ENCODE measurements around the gene ANXA5.

DNA sequence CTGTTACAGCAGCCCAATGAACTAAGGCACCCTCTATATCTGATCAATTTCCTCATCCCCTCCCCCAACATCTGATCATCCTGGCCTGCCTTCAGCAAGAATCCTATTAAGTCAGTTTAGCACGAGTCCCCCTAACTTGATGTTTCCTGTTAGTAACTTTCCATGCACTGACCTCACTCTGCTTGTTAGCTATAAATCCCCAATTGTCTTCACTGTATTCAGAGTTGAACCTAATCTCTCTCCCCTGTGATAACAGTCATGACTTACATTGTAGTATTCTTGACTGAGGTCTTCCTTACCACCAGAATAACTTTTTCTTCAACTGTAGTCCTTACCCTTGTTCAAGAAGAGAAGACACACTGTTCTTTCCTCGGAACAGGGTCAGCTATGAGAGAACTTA lies 8.5 kb downstream of the ANXA5 start:
- TF ChIP-seq SNRNP70 (optimal IDR thresholded peaks at IDR 0.05; ENCODE audit: low read depth, low read length) = no peak
- no peak for TF ChIP-seq KDM1A (IDR thresholded peaks at IDR 0.05)
- TF ChIP-seq POLR2G (IDR thresholded peaks at IDR 0.05; ENCODE audit: low read depth, low read length) = no peak
- TF ChIP-seq, protein P1, sequence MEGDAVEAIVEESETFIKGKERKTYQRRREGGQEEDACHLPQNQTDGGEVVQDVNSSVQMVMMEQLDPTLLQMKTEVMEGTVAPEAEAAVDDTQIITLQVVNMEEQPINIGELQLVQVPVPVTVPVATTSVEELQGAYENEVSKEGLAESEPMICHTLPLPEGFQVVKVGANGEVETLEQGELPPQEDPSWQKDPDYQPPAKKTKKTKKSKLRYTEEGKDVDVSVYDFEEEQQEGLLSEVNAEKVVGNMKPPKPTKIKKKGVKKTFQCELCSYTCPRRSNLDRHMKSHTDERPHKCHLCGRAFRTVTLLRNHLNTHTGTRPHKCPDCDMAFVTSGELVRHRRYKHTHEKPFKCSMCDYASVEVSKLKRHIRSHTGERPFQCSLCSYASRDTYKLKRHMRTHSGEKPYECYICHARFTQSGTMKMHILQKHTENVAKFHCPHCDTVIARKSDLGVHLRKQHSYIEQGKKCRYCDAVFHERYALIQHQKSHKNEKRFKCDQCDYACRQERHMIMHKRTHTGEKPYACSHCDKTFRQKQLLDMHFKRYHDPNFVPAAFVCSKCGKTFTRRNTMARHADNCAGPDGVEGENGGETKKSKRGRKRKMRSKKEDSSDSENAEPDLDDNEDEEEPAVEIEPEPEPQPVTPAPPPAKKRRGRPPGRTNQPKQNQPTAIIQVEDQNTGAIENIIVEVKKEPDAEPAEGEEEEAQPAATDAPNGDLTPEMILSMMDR (IDR thresholded peaks at IDR 0.05 in 2 of 3, conservative IDR thresholded peaks at IDR 0.05 in 1 of 3; ENCODE audit: insufficient read depth in 2 of 3, low read depth in 1 of 3, low read length in 3 of 3) = no peak
- no peak for TF ChIP-seq EGR1 (conservative IDR thresholded peaks at IDR 0.05)
- TF ChIP-seq RBM39 (optimal IDR thresholded peaks at IDR 0.05; ENCODE audit: low read depth, low read length) = no peak
- no peak for TF ChIP-seq RBBP5 (IDR thresholded peaks at IDR 0.05; ENCODE audit: borderline replicate concordance, insufficient read depth, low read length, poor library complexity, severe bottlenecking)
- TF ChIP-seq MAFF (IDR thresholded peaks at IDR 0.05; ENCODE audit: low read length) = no peak
- no peak for TF ChIP-seq ZFP36 (IDR thresholded peaks at IDR 0.05; ENCODE audit: low read depth, low read length, partially characterized antibody)
- TF ChIP-seq HDAC1 (IDR thresholded peaks at IDR 0.05) = no peak
- TF ChIP-seq PML (IDR thresholded peaks at IDR 0.05; ENCODE audit: low read length) = no peak
- TF ChIP-seq, protein P2, sequence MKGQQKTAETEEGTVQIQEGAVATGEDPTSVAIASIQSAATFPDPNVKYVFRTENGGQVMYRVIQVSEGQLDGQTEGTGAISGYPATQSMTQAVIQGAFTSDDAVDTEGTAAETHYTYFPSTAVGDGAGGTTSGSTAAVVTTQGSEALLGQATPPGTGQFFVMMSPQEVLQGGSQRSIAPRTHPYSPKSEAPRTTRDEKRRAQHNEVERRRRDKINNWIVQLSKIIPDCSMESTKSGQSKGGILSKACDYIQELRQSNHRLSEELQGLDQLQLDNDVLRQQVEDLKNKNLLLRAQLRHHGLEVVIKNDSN (CRISPR knock-in tag; IDR thresholded peaks at IDR 0.05) = no peak
- TF ChIP-seq REST (IDR thresholded peaks at IDR 0.05; ENCODE audit: borderline replicate concordance) = no peak
- no peak for TF ChIP-seq REST (CRISPR knock-in tag; IDR thresholded peaks at IDR 0.05; ENCODE audit: low read depth)
- TF ChIP-seq RBM17 (IDR thresholded peaks at IDR 0.05; ENCODE audit: borderline replicate concordance, low read depth, low read length) = no peak
